ENCODE data around the gene RGS7BP.
"Not testable (repeated sequence)": the region's sequence is repeated elsewhere in the genome, so short reads cannot be mapped to it uniquely, and the experiment has no call there.

The RGS7BP gene

DNA sequence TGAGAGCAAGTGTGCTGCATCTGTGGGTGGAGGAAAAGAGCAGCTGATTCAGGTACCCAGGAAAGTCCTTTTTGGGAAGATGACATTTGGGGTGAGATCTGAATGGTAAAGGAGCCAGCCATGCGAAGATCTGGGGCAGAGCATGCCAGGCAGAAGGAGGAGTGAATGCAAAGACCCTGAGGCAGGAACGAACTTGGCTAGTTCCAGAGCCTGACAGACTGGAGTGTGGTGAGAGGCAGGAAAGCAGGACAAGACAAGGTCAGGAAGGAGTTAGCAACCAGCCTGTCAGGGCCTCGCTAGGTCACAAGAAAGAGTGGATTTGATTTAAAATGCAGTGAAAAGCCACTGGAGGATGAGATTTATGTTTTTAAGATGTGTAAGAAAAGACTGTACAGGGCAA is 28.2 kb downstream of the RGS7BP start:
- Histone ChIP-seq H3K27me3 (ENCODE audit: control insufficient read depth in 2 of 2, insufficient read depth in 2 of 2, low read length in 2 of 2) (no peaks in the 10 kb centered on the region), H3K9me3 (ENCODE audit: control insufficient read depth in 2 of 2, low read length in 2 of 2) (no peaks in the 10 kb centered on the region), H3K4me3 (ENCODE audit: low read length in 2 of 2) (no peak overlapping the region), H3K4me1 (ENCODE audit: control insufficient read depth in 2 of 2, insufficient read depth in 2 of 2, low read length in 2 of 2) (no peaks in the 10 kb centered on the region), H3K9ac (ENCODE audit: low read depth in 1 of 2, low read length in 2 of 2) (no peak overlapping the region), H3K36me3 (ENCODE audit: control insufficient read depth in 2 of 2, insufficient read depth in 2 of 2, low read length in 2 of 2) (no peaks in the 10 kb centered on the region), H3K27ac (ENCODE audit: low read depth in 2 of 2, low read length in 2 of 2) (no peak overlapping the region)

DNA sequence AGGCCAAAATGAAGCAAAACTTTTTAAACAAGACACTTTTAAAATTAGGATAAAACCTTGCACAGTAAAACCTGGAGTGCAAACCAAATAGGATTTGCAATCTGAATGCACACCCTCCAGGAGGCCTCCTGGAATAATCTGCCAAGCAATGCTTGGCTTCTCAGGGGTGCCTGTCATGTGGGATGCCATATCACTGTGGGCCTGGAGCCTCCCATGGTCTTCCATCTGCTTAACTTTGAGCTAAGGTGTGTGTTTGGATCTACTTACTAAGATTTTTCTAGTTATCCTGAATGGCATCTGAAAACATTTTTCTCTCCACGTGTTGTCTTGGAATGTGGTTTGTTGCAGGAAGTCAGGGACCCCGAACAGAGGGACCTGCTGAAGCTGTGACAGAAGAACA is 52.1 kb downstream of the RGS7BP start:
- Histone ChIP-seq H3K4me3 (ENCODE audit: low read length in 2 of 2) (no peak overlapping the region), H3K9me3 (ENCODE audit: control insufficient read depth in 2 of 2, low read length in 2 of 2) (no peaks in the 10 kb centered on the region), H3K27me3 (ENCODE audit: control insufficient read depth in 2 of 2, insufficient read depth in 2 of 2, low read length in 2 of 2) (no peaks in the 10 kb centered on the region), H3K27ac (ENCODE audit: low read depth in 2 of 2, low read length in 2 of 2) (no peak overlapping the region), H3K9ac (ENCODE audit: low read depth in 1 of 2, low read length in 2 of 2) (no peak overlapping the region), H3K4me1 (ENCODE audit: control insufficient read depth in 2 of 2, insufficient read depth in 2 of 2, low read length in 2 of 2) (no peaks in the 10 kb centered on the region), H3K36me3 (ENCODE audit: control insufficient read depth in 2 of 2, insufficient read depth in 2 of 2, low read length in 2 of 2) (no peaks in the 10 kb centered on the region)

DNA sequence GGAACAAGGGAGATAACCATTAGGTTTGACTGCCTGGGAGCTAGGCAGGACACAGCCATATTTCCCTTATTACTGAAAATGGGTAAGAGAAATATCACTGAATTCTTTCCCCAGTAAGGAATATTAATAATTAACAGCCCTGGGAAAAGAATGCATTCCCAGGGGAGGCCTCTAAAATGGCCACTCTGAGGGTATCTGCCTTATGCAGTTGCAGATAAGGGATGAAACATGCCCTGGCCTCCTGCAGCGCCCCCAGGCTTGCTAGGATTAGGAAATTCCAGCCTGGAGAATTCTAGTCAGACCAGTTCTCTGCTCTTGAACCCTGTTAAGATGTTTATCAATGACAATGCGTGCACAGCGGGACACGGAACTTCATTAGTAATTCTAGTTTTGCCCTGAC is 52.8 kb downstream of the RGS7BP start:
- not testable (repeated sequence) for H3K36me3 ChIP-seq (ENCODE audit: control insufficient read depth in 2 of 2, insufficient read depth in 2 of 2, low read length in 2 of 2); H3K27me3 ChIP-seq (ENCODE audit: control insufficient read depth in 2 of 2, insufficient read depth in 2 of 2, low read length in 2 of 2); H3K9me3 ChIP-seq (ENCODE audit: control insufficient read depth in 2 of 2, low read length in 2 of 2); H3K4me1 ChIP-seq (ENCODE audit: control insufficient read depth in 2 of 2, insufficient read depth in 2 of 2, low read length in 2 of 2); H3K4me3 ChIP-seq (ENCODE audit: low read length in 2 of 2); H3K9ac ChIP-seq (ENCODE audit: low read depth in 1 of 2, low read length in 2 of 2); H3K27ac ChIP-seq (ENCODE audit: low read depth in 2 of 2, low read length in 2 of 2)

GRCh38 chr5:64566310-64566916 is 60.6 kb downstream of the RGS7BP start:
- H3K36me3 ChIP-seq (ENCODE audit: control insufficient read depth in 2 of 2, insufficient read depth in 2 of 2, low read length in 2 of 2): no peaks in the 10 kb centered on the region
- no peaks in the 10 kb centered on the region for H3K4me1 ChIP-seq (ENCODE audit: control insufficient read depth in 2 of 2, insufficient read depth in 2 of 2, low read length in 2 of 2)
- no peak overlapping the region for H3K27ac ChIP-seq (ENCODE audit: low read depth in 2 of 2, low read length in 2 of 2)
- H3K9ac ChIP-seq (ENCODE audit: low read depth in 1 of 2, low read length in 2 of 2): no peak overlapping the region
- H3K4me3 ChIP-seq (ENCODE audit: low read length in 2 of 2): no peak overlapping the region
- H3K9me3 ChIP-seq (ENCODE audit: control insufficient read depth in 2 of 2, low read length in 2 of 2): no peaks in the 10 kb centered on the region
- no peaks in the 10 kb centered on the region for H3K27me3 ChIP-seq (ENCODE audit: control insufficient read depth in 2 of 2, insufficient read depth in 2 of 2, low read length in 2 of 2)

DNA sequence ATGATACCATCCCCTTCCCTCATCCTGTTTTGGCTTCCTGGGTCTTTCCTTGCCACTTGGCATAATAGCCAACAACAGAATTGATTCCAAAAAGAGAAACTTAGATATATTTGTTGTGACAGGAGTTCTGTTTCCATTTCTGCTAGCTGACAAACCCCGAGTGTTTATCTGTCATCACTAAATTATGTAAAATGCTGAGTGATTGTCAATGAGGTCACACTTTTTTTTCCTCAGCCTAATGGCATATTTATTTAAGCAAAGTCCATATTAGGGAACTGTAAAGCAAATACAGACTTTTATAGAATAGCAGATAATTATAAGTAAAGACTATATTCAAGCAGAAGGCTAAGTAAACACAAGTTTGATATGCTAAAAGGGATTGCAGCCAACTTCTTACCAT is 64.0 kb downstream of the RGS7BP start:
- Histone ChIP-seq H3K27ac (ENCODE audit: low read depth in 2 of 2, low read length in 2 of 2) (no peak overlapping the region), H3K4me3 (ENCODE audit: low read length in 2 of 2) (no peak overlapping the region), H3K27me3 (ENCODE audit: control insufficient read depth in 2 of 2, insufficient read depth in 2 of 2, low read length in 2 of 2) (no peaks in the 10 kb centered on the region), H3K9ac (ENCODE audit: low read depth in 1 of 2, low read length in 2 of 2) (no peak overlapping the region), H3K36me3 (ENCODE audit: control insufficient read depth in 2 of 2, insufficient read depth in 2 of 2, low read length in 2 of 2) (no peaks in the 10 kb centered on the region), H3K9me3 (ENCODE audit: control insufficient read depth in 2 of 2, low read length in 2 of 2) (no peaks in the 10 kb centered on the region), H3K4me1 (ENCODE audit: control insufficient read depth in 2 of 2, insufficient read depth in 2 of 2, low read length in 2 of 2) (no peaks in the 10 kb centered on the region)

DNA sequence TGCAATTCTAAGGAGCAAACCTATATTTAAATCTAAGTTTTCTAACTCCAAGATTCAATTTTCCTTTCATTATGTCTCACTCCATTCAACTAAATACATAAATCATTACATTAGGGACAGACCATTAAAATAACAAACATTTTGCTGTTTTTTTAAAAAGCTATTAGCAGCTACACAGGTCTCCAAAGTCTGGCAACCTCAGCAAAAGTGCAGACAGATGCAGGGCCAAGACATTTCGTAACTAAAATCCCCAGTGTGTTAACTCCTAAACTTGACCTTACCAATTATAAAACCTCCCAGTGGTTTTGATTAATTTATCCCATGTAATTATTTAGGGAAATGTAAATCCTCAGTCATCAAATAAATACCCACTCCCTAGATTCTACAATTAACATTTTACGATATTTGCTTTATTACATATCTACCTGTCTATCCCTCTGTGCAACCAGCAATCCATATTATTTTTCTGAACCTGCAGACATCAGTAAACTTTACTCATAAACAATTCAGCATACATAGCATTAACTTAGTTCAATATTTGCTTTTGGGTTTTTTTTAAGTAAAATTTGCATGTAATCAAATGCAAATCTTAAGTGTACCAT is 64.7 kb downstream of the RGS7BP start:
- no peak overlapping the region for H3K9ac ChIP-seq (ENCODE audit: low read depth in 1 of 2, low read length in 2 of 2)
- no peak overlapping the region for H3K27ac ChIP-seq (ENCODE audit: low read depth in 2 of 2, low read length in 2 of 2)
- no peaks in the 10 kb centered on the region for H3K27me3 ChIP-seq (ENCODE audit: control insufficient read depth in 2 of 2, insufficient read depth in 2 of 2, low read length in 2 of 2)

GRCh38 chr5:64575561-64575960 is 69.7 kb downstream of the RGS7BP start:
- no peaks in the 10 kb centered on the region for H3K9me3 ChIP-seq (ENCODE audit: control insufficient read depth in 2 of 2, low read length in 2 of 2)
- H3K27me3 ChIP-seq (ENCODE audit: control insufficient read depth in 2 of 2, insufficient read depth in 2 of 2, low read length in 2 of 2): no peaks in the 10 kb centered on the region
- H3K36me3 ChIP-seq (ENCODE audit: control insufficient read depth in 2 of 2, insufficient read depth in 2 of 2, low read length in 2 of 2): no peaks in the 10 kb centered on the region
- no peak overlapping the region for H3K9ac ChIP-seq (ENCODE audit: low read depth in 1 of 2, low read length in 2 of 2)
- no peak overlapping the region for H3K27ac ChIP-seq (ENCODE audit: low read depth in 2 of 2, low read length in 2 of 2)
- no peaks in the 10 kb centered on the region for H3K4me1 ChIP-seq (ENCODE audit: control insufficient read depth in 2 of 2, insufficient read depth in 2 of 2, low read length in 2 of 2)
- H3K4me3 ChIP-seq (ENCODE audit: low read length in 2 of 2): no peak overlapping the region

More for the DNA sequence above, 64.7 kb downstream of the RGS7BP start:
- Histone ChIP-seq H3K4me1 (ENCODE audit: control insufficient read depth in 2 of 2, insufficient read depth in 2 of 2, low read length in 2 of 2) (no peaks in the 10 kb centered on the region), H3K9me3 (ENCODE audit: control insufficient read depth in 2 of 2, low read length in 2 of 2) (no peaks in the 10 kb centered on the region), H3K36me3 (ENCODE audit: control insufficient read depth in 2 of 2, insufficient read depth in 2 of 2, low read length in 2 of 2) (no peaks in the 10 kb centered on the region), H3K4me3 (ENCODE audit: low read length in 2 of 2) (no peak overlapping the region)

DNA sequence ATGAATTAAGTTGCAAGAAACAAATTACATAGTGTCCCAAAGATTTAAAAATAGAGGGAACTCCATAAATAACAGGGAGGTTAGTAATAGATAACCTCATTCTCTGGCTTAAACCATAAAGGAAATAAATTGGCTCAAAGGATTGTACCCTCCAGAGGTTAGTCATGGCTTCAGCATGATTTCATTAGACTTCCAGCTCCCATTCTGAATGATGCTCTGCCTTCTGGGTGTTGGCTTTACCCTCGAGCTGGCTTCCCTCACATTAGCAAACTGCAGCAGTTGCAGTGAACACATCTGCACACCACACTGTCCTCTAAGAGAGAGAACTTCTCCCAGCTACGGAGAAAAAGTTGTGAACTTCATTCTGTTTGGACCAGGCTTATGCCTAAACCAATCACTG is 70.4 kb downstream of the RGS7BP start:
- Histone ChIP-seq H3K4me1 (ENCODE audit: control insufficient read depth in 2 of 2, insufficient read depth in 2 of 2, low read length in 2 of 2) (no peaks in the 10 kb centered on the region), H3K27me3 (ENCODE audit: control insufficient read depth in 2 of 2, insufficient read depth in 2 of 2, low read length in 2 of 2) (no peaks in the 10 kb centered on the region), H3K9ac (ENCODE audit: low read depth in 1 of 2, low read length in 2 of 2) (no peak overlapping the region), H3K9me3 (ENCODE audit: control insufficient read depth in 2 of 2, low read length in 2 of 2) (no peaks in the 10 kb centered on the region), H3K36me3 (ENCODE audit: control insufficient read depth in 2 of 2, insufficient read depth in 2 of 2, low read length in 2 of 2) (no peaks in the 10 kb centered on the region), H3K4me3 (ENCODE audit: low read length in 2 of 2) (no peak overlapping the region), H3K27ac (ENCODE audit: low read depth in 2 of 2, low read length in 2 of 2) (no peak overlapping the region)

GRCh38 chr5:64585646-64586045 is 79.8 kb downstream of the RGS7BP start:
- no peaks in the 10 kb centered on the region for H3K4me1 ChIP-seq (ENCODE audit: control insufficient read depth in 2 of 2, insufficient read depth in 2 of 2, low read length in 2 of 2)
- no peaks in the 10 kb centered on the region for H3K27me3 ChIP-seq (ENCODE audit: control insufficient read depth in 2 of 2, insufficient read depth in 2 of 2, low read length in 2 of 2)
- H3K36me3 ChIP-seq (ENCODE audit: control insufficient read depth in 2 of 2, insufficient read depth in 2 of 2, low read length in 2 of 2): no peaks in the 10 kb centered on the region
- no peak overlapping the region for H3K4me3 ChIP-seq (ENCODE audit: low read length in 2 of 2)
- no peaks in the 10 kb centered on the region for H3K9me3 ChIP-seq (ENCODE audit: control insufficient read depth in 2 of 2, low read length in 2 of 2)
- no peak overlapping the region for H3K9ac ChIP-seq (ENCODE audit: low read depth in 1 of 2, low read length in 2 of 2)
- no peak overlapping the region for H3K27ac ChIP-seq (ENCODE audit: low read depth in 2 of 2, low read length in 2 of 2)

GRCh38 chr5:64587370-64587769 is 81.6 kb downstream of the RGS7BP start:
- Histone ChIP-seq H3K4me3 (ENCODE audit: low read length in 2 of 2) (no peak overlapping the region), H3K9me3 (ENCODE audit: control insufficient read depth in 2 of 2, low read length in 2 of 2) (no peaks in the 10 kb centered on the region), H3K9ac (ENCODE audit: low read depth in 1 of 2, low read length in 2 of 2) (no peak overlapping the region), H3K27ac (ENCODE audit: low read depth in 2 of 2, low read length in 2 of 2) (no peak overlapping the region), H3K27me3 (ENCODE audit: control insufficient read depth in 2 of 2, insufficient read depth in 2 of 2, low read length in 2 of 2) (no peaks in the 10 kb centered on the region), H3K36me3 (ENCODE audit: control insufficient read depth in 2 of 2, insufficient read depth in 2 of 2, low read length in 2 of 2) (no peaks in the 10 kb centered on the region), H3K4me1 (ENCODE audit: control insufficient read depth in 2 of 2, insufficient read depth in 2 of 2, low read length in 2 of 2) (no peaks in the 10 kb centered on the region)
